Measurements from ENCODE around the gene CADM2.

Gene CADM2

DNA sequence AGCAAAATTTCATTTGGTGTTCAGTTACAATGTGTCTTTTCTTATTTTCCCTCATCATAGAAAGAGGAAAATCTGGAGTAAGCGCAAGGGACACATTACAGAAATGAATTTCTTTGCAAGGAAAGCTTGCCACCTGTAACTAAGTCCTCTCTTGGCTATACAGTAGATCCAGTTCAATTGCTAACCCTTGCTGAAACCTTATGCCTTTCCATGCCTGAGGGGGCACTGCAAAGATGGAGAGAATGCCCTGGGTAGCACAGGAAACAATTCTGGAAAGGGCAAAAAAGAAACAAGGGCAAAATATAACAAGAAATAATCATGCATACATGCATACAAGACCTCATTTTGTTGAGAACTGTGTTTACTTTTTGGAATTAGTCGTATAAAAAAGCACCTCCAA, 4.3 kb downstream of the CADM2 start:
- Mint-ChIP-seq H3K36me3 (ENCODE audit: low read depth) (no peaks in the 10 kb centered on the region), H3K4me1 (peaks cover 49% of the 10 kb centered on the region), H3K4me3 (peak overlapping the region in 1 of 3 experiments; percentile 21), H3K27ac (no peak overlapping the region), H3K9me3 (no peaks in the 10 kb centered on the region), H3K27me3 (ENCODE audit: low read depth) (peaks cover 42% of the 10 kb centered on the region)
- TF ChIP-seq, protein P1, sequence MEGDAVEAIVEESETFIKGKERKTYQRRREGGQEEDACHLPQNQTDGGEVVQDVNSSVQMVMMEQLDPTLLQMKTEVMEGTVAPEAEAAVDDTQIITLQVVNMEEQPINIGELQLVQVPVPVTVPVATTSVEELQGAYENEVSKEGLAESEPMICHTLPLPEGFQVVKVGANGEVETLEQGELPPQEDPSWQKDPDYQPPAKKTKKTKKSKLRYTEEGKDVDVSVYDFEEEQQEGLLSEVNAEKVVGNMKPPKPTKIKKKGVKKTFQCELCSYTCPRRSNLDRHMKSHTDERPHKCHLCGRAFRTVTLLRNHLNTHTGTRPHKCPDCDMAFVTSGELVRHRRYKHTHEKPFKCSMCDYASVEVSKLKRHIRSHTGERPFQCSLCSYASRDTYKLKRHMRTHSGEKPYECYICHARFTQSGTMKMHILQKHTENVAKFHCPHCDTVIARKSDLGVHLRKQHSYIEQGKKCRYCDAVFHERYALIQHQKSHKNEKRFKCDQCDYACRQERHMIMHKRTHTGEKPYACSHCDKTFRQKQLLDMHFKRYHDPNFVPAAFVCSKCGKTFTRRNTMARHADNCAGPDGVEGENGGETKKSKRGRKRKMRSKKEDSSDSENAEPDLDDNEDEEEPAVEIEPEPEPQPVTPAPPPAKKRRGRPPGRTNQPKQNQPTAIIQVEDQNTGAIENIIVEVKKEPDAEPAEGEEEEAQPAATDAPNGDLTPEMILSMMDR (IDR thresholded peaks at IDR 0.05; ENCODE audit: unreplicated experiment in 3 of 3): no peak

DNA sequence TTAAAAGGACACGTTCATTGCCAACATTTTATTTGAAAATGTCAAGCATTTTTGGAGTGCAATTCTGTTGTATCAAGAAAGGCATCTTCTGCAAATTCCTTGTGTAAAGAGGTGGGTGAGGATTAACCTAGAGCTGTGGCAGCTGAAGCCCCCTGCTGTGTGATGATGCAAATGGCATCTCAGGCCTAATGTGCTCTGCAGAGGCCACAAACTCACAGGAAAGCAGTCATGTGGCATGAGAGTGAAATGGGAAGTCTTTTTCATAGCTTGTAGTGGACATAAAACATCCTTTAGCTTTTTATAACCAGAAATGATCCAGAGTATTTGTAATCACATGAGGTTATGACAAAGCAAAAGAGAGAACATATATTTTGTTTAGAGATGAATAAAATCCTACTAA, 6.4 kb downstream of the CADM2 start:
- H3K9me3 Mint-ChIP-seq: no peaks in the 10 kb centered on the region
- no peak overlapping the region for H3K4me3 Mint-ChIP-seq

DNA sequence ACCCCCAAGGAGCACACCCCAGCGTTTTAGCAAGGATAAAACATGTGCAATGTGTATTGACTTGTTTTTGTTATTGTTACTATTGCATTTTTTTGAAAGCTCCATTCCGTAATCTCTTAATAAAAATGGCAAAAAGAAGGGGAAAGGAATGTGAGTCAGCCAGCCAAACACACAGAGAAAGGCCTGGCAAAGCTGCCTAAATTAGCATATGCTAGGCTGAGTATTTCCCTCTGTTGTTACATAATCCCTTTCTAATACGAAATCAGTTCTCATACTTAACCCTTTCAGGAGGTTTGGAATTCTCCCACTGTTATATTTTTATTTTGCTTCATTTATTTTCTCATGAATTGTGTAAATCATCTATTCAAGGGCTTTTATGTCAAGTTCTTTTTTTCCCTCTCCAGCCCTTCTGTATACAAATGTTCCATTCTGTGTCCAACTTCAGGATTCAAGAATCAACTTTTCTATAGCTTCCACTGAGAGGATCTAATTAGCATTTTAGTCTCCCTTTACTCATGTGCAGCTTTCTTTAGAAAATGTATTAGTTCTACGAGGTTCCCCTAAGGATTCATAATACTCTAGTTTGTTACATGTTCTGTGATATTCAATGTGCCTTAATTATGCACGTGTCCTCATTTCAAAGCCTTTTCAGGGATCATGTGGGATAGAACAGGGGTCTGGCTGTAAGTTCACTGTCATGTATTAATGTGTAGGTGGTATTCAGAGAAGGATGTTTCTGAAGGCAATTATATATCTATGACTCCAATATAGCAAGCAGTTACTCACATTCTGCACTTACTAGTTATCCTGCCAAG, 9.2 kb downstream of the CADM2 start:
- peaks cover 1% of the 10 kb centered on the region for H3K27me3 Mint-ChIP-seq (ENCODE audit: low read depth)
- TF ChIP-seq, protein P1 (IDR thresholded peaks at IDR 0.05; ENCODE audit: unreplicated experiment in 3 of 3): no peak
- H3K4me1 Mint-ChIP-seq: peaks cover 20% of the 10 kb centered on the region
- H3K36me3 Mint-ChIP-seq (ENCODE audit: low read depth): no peaks in the 10 kb centered on the region
- H3K4me3 Mint-ChIP-seq: peak overlapping the region in 1 of 3 experiments; percentile 23
- no peak overlapping the region for H3K27ac Mint-ChIP-seq
- H3K9me3 Mint-ChIP-seq: no peaks in the 10 kb centered on the region

More for the DNA sequence above, 6.4 kb downstream of the CADM2 start:
- H3K36me3 Mint-ChIP-seq (ENCODE audit: low read depth): no peaks in the 10 kb centered on the region
- TF ChIP-seq, protein P1 (IDR thresholded peaks at IDR 0.05; ENCODE audit: unreplicated experiment in 3 of 3): peak; percentile 37 to 54 (median 41)
- H3K4me1 Mint-ChIP-seq: peaks cover 41% of the 10 kb centered on the region
- peaks cover 29% of the 10 kb centered on the region for H3K27me3 Mint-ChIP-seq (ENCODE audit: low read depth)
- H3K27ac Mint-ChIP-seq: peak overlapping the region in 1 of 3 experiments; percentile 31

DNA sequence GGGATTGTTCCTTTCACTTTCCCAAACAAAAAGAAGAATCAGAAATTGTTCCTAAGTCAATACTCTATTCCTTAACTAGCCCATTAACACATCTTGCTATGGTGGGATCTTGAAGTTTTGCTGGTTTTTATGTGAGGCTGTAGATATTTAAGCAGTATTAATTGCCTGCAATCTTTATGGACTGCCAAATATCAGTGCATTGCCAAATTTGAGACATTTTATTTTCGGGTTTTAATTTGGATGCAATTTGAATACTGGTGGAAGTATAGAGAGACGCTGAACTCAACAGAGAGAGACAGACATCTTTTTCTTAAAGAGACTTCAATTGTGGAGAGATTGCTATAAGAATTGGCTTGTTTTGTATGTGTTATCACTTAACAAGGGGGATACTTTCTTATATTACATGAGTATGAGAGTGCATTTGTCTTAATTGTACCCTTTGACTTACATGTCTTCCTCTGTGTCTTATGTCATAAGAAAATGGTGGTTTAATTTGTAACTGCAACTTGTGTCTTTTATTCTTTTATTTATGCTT, 10.0 kb downstream of the CADM2 start:
- Mint-ChIP-seq H3K36me3 (ENCODE audit: low read depth) (no peaks in the 10 kb centered on the region), H3K27ac (no peak overlapping the region), H3K27me3 (ENCODE audit: low read depth) (no peaks in the 10 kb centered on the region), H3K9me3 (no peaks in the 10 kb centered on the region), H3K4me3 (no peak overlapping the region), H3K4me1 (peaks cover 20% of the 10 kb centered on the region)
- TF ChIP-seq, protein P1 (IDR thresholded peaks at IDR 0.05; ENCODE audit: unreplicated experiment in 3 of 3): no peak

DNA sequence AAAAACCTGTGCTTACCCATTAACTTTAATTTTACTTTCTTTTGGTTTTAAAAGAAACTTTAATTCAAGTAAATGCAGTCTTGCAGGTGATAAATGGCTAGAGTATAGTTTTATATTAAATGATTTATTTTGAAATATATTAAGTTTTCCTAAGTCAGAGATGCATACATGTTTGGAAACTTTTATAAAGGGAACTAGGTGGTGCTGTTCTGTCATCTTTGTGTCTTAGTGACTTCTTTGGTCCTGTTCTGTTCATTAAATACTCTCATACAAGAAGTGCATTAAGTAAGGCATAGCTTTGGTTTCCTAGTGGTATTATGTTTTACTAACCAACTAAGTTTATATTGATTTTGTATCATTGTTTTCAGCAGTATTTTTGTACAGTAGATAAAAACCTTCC, 15.6 kb downstream of the CADM2 start:
- H3K9me3 Mint-ChIP-seq: no peaks in the 10 kb centered on the region
- no peaks in the 10 kb centered on the region for H3K36me3 Mint-ChIP-seq (ENCODE audit: low read depth)
- H3K27ac Mint-ChIP-seq: no peak overlapping the region
- TF ChIP-seq, protein P1 (IDR thresholded peaks at IDR 0.05; ENCODE audit: unreplicated experiment in 3 of 3): peak in 2 of 3 experiments; percentile 13 to 30
- H3K4me3 Mint-ChIP-seq: no peak overlapping the region
- peaks cover 3% of the 10 kb centered on the region for H3K27me3 Mint-ChIP-seq (ENCODE audit: low read depth)
- no peaks in the 10 kb centered on the region for H3K4me1 Mint-ChIP-seq
